HCT116 (cell line): ENCODE results near the gene PLD1. TPM values are rescaled to one million over a fixed set of nuclear protein-coding genes. Genes with fewer than 3 reads are reported as not detected.

Experiments used
- ATAC-seq: fragments of 200-7000 bp; cut with Tn5 transposase; 2 replicates; pipeline ENCODE4 v1.9.1; 2020; ENCODE audit warnings: mild to moderate bottlenecking, moderate library complexity
- BruUV-seq: library from RNA; stranded (reverse); fragments of 400-500 nt; replicated peaks from 2 replicates; lab custom pipeline; 2021; lab: Mats Ljungman, UMichigan
- CTCF ChIA-PET: fragments of 300-600 bp; sonication (Branson Sonifier 250); formaldehyde crosslinking; loops from one replicate; lab custom pipeline; 2021; ENCODE audit warnings: antibody characterized with exemption; lab: Charles Lee
- POLR2A ChIA-PET: fragments of 300-600, 350-600 bp; sonication (Branson Sonifier 250); formaldehyde crosslinking; loops from one replicate; lab custom pipeline; 2021; ENCODE audit warnings: antibody characterized with exemption; lab: Charles Lee
- RAD21 ChIA-PET, 2 experiments: fragments of 300-600 bp; sonication (Branson Sonifier 250); formaldehyde crosslinking; loops; one replicate each; lab custom pipeline; 2023; ENCODE audit warnings: low total read pairs in 2 of 2; ENCODE audit not compliant: uncharacterized antibody in 2 of 2, unreplicated experiment in 2 of 2, low non-redundant PET in 1 of 2; lab: Charles Lee
- DNase-seq: peaks from one replicate; pipeline ENCODE4 v3.0.0-alpha.2; 2010; ENCODE audit warnings: low read depth, low spot score
- H2AFZ ChIP-seq: fragments of 200-600 bp; shearing (Covaris generic), sonication (generic); 2 replicates; pipeline ENCODE4 v1.6.1; 2017; ENCODE audit warnings: low read depth, mixed run types, mixed read lengths, antibody characterized with exemption, low read length; ENCODE audit not compliant: poor library complexity, severe bottlenecking
- H3K27ac ChIP-seq: 2 replicates; pipeline ENCODE4 v1.5.1; 2012; ENCODE audit warnings: low read depth, low read length
- H3K27me3 ChIP-seq: fragments of 200-600 bp; sonication (generic); 2 replicates; pipeline ENCODE4 v1.6.1; 2016; ENCODE audit warnings: mixed run types, low read length, mixed read lengths; ENCODE audit not compliant: insufficient read depth
- H3K36me3 ChIP-seq, 2 experiments: fragments of 200-500 bp in 1 of 2; fragments of 200-600 bp in 1 of 2; sonication (Bioruptor generic) in 1 of 2; sonication (generic) in 1 of 2; 2 replicates each; pipeline versions ENCODE4 v1.5.1 to v1.6.1; 2014 to 2016; ENCODE audit warnings: low read length in 2 of 2, inconsistent platforms in 1 of 2, mixed read lengths in 1 of 2, mixed run types in 1 of 2; ENCODE audit not compliant: insufficient read depth in 2 of 2, control insufficient read depth in 1 of 2
- H3K4me1 ChIP-seq, 2 experiments: fragments of 200-600 bp in 1 of 2; sonication (generic) in 1 of 2; 2 replicates each; pipeline versions ENCODE4 v1.5.1 to v1.6.1; 2012 to 2017; ENCODE audit warnings: low read length in 2 of 2, inconsistent platforms in 1 of 2, mild to moderate bottlenecking in 1 of 2, mixed read lengths in 1 of 2, mixed run types in 1 of 2, moderate library complexity in 1 of 2; ENCODE audit not compliant: insufficient read depth in 2 of 2, control insufficient read depth in 1 of 2
- H3K4me2 ChIP-seq: fragments of 200-600 bp; sonication (generic); 2 replicates; pipeline ENCODE4 v1.6.1; 2017; ENCODE audit warnings: mixed run types, low read length, mixed read lengths
- H3K4me3 ChIP-seq, 2 experiments: fragments of 200-600 bp in 1 of 2; sonication (generic) in 1 of 2; replicated peaks in 1 of 2; 2 replicates each; pipeline ENCODE4 v1.5.1; 2011 to 2016; ENCODE audit warnings: low read length in 2 of 2, control low read depth in 1 of 2, low read depth in 1 of 2, mild to moderate bottlenecking in 1 of 2, mixed read lengths in 1 of 2, mixed run types in 1 of 2
- H3K79me2 ChIP-seq: fragments of 200-600 bp; sonication (generic); 2 replicates; pipeline ENCODE4 v1.6.1; 2017; ENCODE audit warnings: mild to moderate bottlenecking, mixed run types, low read length, moderate library complexity, mixed read lengths; ENCODE audit not compliant: insufficient read depth
- H3K9ac ChIP-seq: fragments of 200-600 bp; sonication (generic); 2 replicates; pipeline ENCODE4 v1.6.1; 2016; ENCODE audit warnings: low read length, mixed read lengths
- H3K9me2 ChIP-seq: fragments of 200-600 bp; sonication (generic), shearing (Covaris generic); 2 replicates; pipeline ENCODE4 v1.6.1; 2017; ENCODE audit warnings: mixed run types, mild to moderate bottlenecking, moderate library complexity; ENCODE audit not compliant: insufficient read depth
- H3K9me3 ChIP-seq, 2 experiments: fragments of 200-500 bp in 1 of 2; fragments of 200-600 bp in 1 of 2; sonication (Bioruptor generic) in 1 of 2; sonication (generic) in 1 of 2; 2 replicates each; pipeline ENCODE4 v1.6.1; 2014 to 2017; ENCODE audit warnings: low read length in 2 of 2, mixed read lengths in 2 of 2, inconsistent platforms in 1 of 2, low read depth in 1 of 2, mild to moderate bottlenecking in 1 of 2, mixed run types in 1 of 2, moderate library complexity in 1 of 2; ENCODE audit not compliant: control insufficient read depth in 1 of 2, insufficient read depth in 1 of 2
- H4K20me1 ChIP-seq: fragments of 200-600 bp; sonication (generic), shearing (Covaris generic); 2 replicates; pipeline ENCODE4 v1.6.1; 2017; ENCODE audit warnings: mixed run types, mild to moderate bottlenecking, moderate library complexity; ENCODE audit not compliant: insufficient read depth
- EGR1 ChIP-seq: IDR thresholded peaks from 2 replicates; pipeline ENCODE4 v1.6.1; 2012; ENCODE audit warnings: low read depth
- EZH2phosphoT487 ChIP-seq: fragments of 200-600 bp; IDR thresholded peaks from 2 replicates; pipeline ENCODE4 v1.6.1; 2018; ENCODE audit warnings: antibody characterized with exemption, borderline replicate concordance
- MAX ChIP-seq: IDR thresholded peaks from 2 replicates; pipeline ENCODE4 v1.6.1; 2012
- POLR2AphosphoS5 ChIP-seq: IDR thresholded peaks from 2 replicates; pipeline ENCODE4 v1.6.1; 2011; ENCODE audit warnings: mild to moderate bottlenecking, low read depth, low read length, moderate library complexity
- RAD21 ChIP-seq: IDR thresholded peaks from 2 replicates; pipeline ENCODE4 v1.6.1; 2012; ENCODE audit warnings: low read depth, mild to moderate bottlenecking
- SIN3A ChIP-seq: IDR thresholded peaks from 2 replicates; pipeline ENCODE4 v1.6.1; 2012; ENCODE audit warnings: low read depth
- ZBTB33 ChIP-seq: IDR thresholded peaks from 2 replicates; pipeline ENCODE4 v1.6.1; 2011; ENCODE audit warnings: mild to moderate bottlenecking, low read length, moderate library complexity; ENCODE audit not compliant: insufficient replicate concordance; ENCODE audit errors: extremely low read depth
- ZNF274 ChIP-seq: fragments of 200-500 bp; sonication (Bioruptor generic); IDR thresholded peaks from 2 replicates; pipeline ENCODE4 v1.6.1; 2014; ENCODE audit warnings: mild to moderate bottlenecking, low read depth, low read length, inconsistent platforms
- intact Hi-C: fragments of 100-400 bp; cut with micrococcal nuclease; formaldehyde crosslinking; loops from 2 replicates; pipeline ENCODE4 v1.10.0; 2022
- total RNA-seq: library from RNA; stranded (reverse); gene quantifications from one replicate; pipeline ENCODE4 v1.2.1, GENCODE V29; 2021; ENCODE audit not compliant: unreplicated experiment

Gene PLD1
- total RNA-seq, 1 experiment from 2014 or later, result 8.4 TPM

- DNase-seq, result no peak
- H3K4me2 ChIP-seq, result no peak overlapping the region
- no peak overlapping the region for H3K4me3 ChIP-seq
- BruUV-seq, result no TSS peak
- ChIA-PET POLR2A (no interaction called here), CTCF (no interaction called here), RAD21 (no interaction called here)
- intact Hi-C loops, result no loop called here
- H3K27ac ChIP-seq, result no peak overlapping the region
- H3K79me2 ChIP-seq, result no peaks in the 10 kb centered on the region
- no peak for ATAC-seq
- no peak overlapping the region for H2AFZ ChIP-seq
- H3K9me2 ChIP-seq, result no peaks in the 10 kb centered on the region
- no peaks in the 10 kb centered on the region for H3K4me1 ChIP-seq
- H3K9me3 ChIP-seq, result no peaks in the 10 kb centered on the region
- no peaks in the 10 kb centered on the region for H4K20me1 ChIP-seq
- TF ChIP-seq EZH2phosphoT487 (no peak), ZBTB33 (no peak), RAD21 (no peak), MAX (no peak)
- TF ChIP-seq, all 23 proteins: peak for 0
- H3K9ac ChIP-seq, result no peak overlapping the region
- H3K27me3 ChIP-seq, result peaks cover 17% of the 10 kb centered on the region; the same call in 1 of the 2 replicates
- no peaks in the 10 kb centered on the region for H3K36me3 ChIP-seq
Observed at GRCh38 chr3:171753025-171753472, 57.2 kb downstream of the PLD1 start.

GRCh38 chr3:171752329-171752728 lies 58.0 kb downstream of the PLD1 start:
- BruUV-seq, result no TSS peak

More at GRCh38 chr3:171752329-171752728, 58.0 kb downstream of the PLD1 start:
- no peak overlapping the region for H2AFZ ChIP-seq
- ChIA-PET POLR2A (no interaction called here), CTCF (no interaction called here), RAD21 (no interaction called here)
- no peaks in the 10 kb centered on the region for H3K79me2 ChIP-seq
- no peak overlapping the region for H3K27ac ChIP-seq
- no peaks in the 10 kb centered on the region for H3K36me3 ChIP-seq
- H3K9me2 ChIP-seq, result no peaks in the 10 kb centered on the region
- ATAC-seq, result no peak
- H4K20me1 ChIP-seq, result no peaks in the 10 kb centered on the region
- no peak overlapping the region for H3K4me3 ChIP-seq
- intact Hi-C loops, result no loop called here
- H3K9me3 ChIP-seq, result no peaks in the 10 kb centered on the region
- no peak overlapping the region for H3K9ac ChIP-seq
- TF ChIP-seq EGR1 (no peak), SIN3A (no peak), EZH2phosphoT487 (no peak), POLR2AphosphoS5 (no peak), ZNF274 (no peak)
- no peaks in the 10 kb centered on the region for H3K4me1 ChIP-seq
- H3K4me2 ChIP-seq, result no peak overlapping the region
- H3K27me3 ChIP-seq, result peaks cover 17% of the 10 kb centered on the region; the same call in 1 of the 2 replicates
- no peak for DNase-seq
